Measurements from ENCODE around the gene OR51A2. TPM values are rescaled to one million over a fixed set of nuclear protein-coding genes. Genes with fewer than 3 reads are reported as not detected.

Gene OR51A2
- total and polyA plus RNA-seq, 9 of the 15 experiments (the other 6 are each of a cell fraction or from before 2014, with no cell fraction given), result not detected

DNA sequence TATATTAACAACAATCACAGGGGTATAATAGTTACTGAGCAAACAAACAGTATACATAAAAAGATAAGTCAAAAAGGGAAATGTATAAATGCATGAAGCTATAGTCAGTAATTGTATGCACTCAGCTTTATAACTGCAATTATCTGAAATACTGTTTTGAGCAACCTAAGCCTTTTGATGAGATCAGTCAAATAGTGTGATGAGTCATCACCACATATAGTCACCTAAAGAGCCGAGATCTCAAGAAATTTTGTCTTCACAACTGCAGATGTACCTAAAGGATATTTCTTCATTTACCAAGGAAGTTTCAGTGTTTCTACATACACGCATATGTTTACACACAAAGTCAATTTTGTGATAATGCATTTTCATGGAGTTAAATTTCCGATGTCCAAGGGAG is 5.4 kb upstream of the OR51A2 start (continued):
- TF ChIP-seq SAP30 (IDR thresholded peaks at IDR 0.05; ENCODE audit: borderline replicate concordance, insufficient read depth, low read depth, low read length, poor library complexity, severe bottlenecking) (no peak), ZNF146 (CRISPR knock-in tag; IDR thresholded peaks at IDR 0.05; ENCODE audit: unreplicated experiment) (no peak), JUNB (CRISPR knock-in tag; conservative IDR thresholded peaks at IDR 0.05) (peak; percentile 64; the same call in 1 of the 2 replicates), MYBL2 (IDR thresholded peaks at IDR 0.05; ENCODE audit: low read depth) (no peak), MYBL2 (CRISPR knock-in tag; IDR thresholded peaks at IDR 0.05; ENCODE audit: borderline replicate concordance) (no peak), SIN3A (IDR thresholded peaks at IDR 0.05; ENCODE audit: borderline replicate concordance in 2 of 2, control insufficient read depth in 1 of 2, low read depth in 2 of 2, low read length in 2 of 2) (no peak), FOXA3 (CRISPR knock-in tag; conservative IDR thresholded peaks at IDR 0.05 in 1 of 2, IDR thresholded peaks at IDR 0.05 in 1 of 2) (no peak), JUN (IDR thresholded peaks at IDR 0.05; ENCODE audit: borderline replicate concordance, low read depth, low read length) (0 out of 2 replicates have a peak, but pooled peaks have one; percentile 24), JUN (CRISPR knock-in tag; IDR thresholded peaks at IDR 0.05; ENCODE audit: borderline replicate concordance) (no peak), ZNF124 (CRISPR knock-in tag; IDR thresholded peaks at IDR 0.05) (no peak), THAP12 (CRISPR knock-in tag; IDR thresholded peaks at IDR 0.05) (no peak), TOE1 (IDR thresholded peaks at IDR 0.05; ENCODE audit: borderline replicate concordance) (no peak), TOE1 (CRISPR knock-in tag; IDR thresholded peaks at IDR 0.05; ENCODE audit: borderline replicate concordance, low read depth) (no peak), ZNF316 (IDR thresholded peaks at IDR 0.05) (0 out of 2 replicates have a peak, but pooled peaks have one; percentile 17), HDGF (IDR thresholded peaks at IDR 0.05) (no peak), NR2F6 (CRISPR knock-in tag; IDR thresholded peaks at IDR 0.05) (no peak), XRCC4 (IDR thresholded peaks at IDR 0.05; ENCODE audit: extremely low read depth, insufficient read depth, insufficient read length) (no peak), MIER1 (IDR thresholded peaks at IDR 0.05; ENCODE audit: low read depth) (no peak)
- TF ChIP-seq, protein P1, sequence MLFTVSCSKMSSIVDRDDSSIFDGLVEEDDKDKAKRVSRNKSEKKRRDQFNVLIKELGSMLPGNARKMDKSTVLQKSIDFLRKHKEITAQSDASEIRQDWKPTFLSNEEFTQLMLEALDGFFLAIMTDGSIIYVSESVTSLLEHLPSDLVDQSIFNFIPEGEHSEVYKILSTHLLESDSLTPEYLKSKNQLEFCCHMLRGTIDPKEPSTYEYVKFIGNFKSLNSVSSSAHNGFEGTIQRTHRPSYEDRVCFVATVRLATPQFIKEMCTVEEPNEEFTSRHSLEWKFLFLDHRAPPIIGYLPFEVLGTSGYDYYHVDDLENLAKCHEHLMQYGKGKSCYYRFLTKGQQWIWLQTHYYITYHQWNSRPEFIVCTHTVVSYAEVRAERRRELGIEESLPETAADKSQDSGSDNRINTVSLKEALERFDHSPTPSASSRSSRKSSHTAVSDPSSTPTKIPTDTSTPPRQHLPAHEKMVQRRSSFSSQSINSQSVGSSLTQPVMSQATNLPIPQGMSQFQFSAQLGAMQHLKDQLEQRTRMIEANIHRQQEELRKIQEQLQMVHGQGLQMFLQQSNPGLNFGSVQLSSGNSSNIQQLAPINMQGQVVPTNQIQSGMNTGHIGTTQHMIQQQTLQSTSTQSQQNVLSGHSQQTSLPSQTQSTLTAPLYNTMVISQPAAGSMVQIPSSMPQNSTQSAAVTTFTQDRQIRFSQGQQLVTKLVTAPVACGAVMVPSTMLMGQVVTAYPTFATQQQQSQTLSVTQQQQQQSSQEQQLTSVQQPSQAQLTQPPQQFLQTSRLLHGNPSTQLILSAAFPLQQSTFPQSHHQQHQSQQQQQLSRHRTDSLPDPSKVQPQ (CRISPR knock-in tag; IDR thresholded peaks at IDR 0.05; ENCODE audit: borderline replicate concordance), result no peak
- TF ChIP-seq, protein P2, sequence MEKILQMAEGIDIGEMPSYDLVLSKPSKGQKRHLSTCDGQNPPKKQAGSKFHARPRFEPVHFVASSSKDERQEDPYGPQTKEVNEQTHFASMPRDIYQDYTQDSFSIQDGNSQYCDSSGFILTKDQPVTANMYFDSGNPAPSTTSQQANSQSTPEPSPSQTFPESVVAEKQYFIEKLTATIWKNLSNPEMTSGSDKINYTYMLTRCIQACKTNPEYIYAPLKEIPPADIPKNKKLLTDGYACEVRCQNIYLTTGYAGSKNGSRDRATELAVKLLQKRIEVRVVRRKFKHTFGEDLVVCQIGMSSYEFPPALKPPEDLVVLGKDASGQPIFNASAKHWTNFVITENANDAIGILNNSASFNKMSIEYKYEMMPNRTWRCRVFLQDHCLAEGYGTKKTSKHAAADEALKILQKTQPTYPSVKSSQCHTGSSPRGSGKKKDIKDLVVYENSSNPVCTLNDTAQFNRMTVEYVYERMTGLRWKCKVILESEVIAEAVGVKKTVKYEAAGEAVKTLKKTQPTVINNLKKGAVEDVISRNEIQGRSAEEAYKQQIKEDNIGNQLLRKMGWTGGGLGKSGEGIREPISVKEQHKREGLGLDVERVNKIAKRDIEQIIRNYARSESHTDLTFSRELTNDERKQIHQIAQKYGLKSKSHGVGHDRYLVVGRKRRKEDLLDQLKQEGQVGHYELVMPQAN (IDR thresholded peaks at IDR 0.05; ENCODE audit: borderline replicate concordance), result no peak
